Keratinocyte (primary cell): ENCODE measurements around the gene ALG5. TPM values are rescaled to one million over a fixed set of nuclear protein-coding genes. Genes with fewer than 3 reads are reported as not detected.

ENCODE experiments used
- DNase-seq: peaks from one replicate; pipeline ENCODE4 v3.0.0-alpha.2; 2011; ENCODE audit warnings: low read depth, missing footprints, low spot score
- FAIRE-seq: peaks from 2 replicates; lab custom pipeline; 2011; peaks lifted over from hg19 to GRCh38; lab: Jason Lieb, UNC
- H2AFZ ChIP-seq: 2 replicates; pipeline ENCODE4 v1.6.0; 2012; ENCODE audit warnings: low read length, control low read depth, inconsistent platforms; ENCODE audit not compliant: control insufficient read depth
- H3K27ac ChIP-seq: 2 replicates; pipeline ENCODE4 v1.5.1; 2011; ENCODE audit warnings: low read length; ENCODE audit not compliant: control insufficient read depth, insufficient read depth
- H3K27me3 ChIP-seq: 3 replicates; pipeline ENCODE4 v1.6.0; 2011; ENCODE audit warnings: low read length; ENCODE audit not compliant: control insufficient read depth, insufficient read depth; ENCODE audit errors: extremely low read depth
- H3K36me3 ChIP-seq, 2 experiments: 2 replicates in 1 of 2; 3 replicates in 1 of 2; pipeline ENCODE4 v1.5.1; 2011; ENCODE audit warnings: low read length in 2 of 2, mild to moderate bottlenecking in 1 of 2; ENCODE audit not compliant: control insufficient read depth in 2 of 2, insufficient read depth in 2 of 2; ENCODE audit errors: extremely low read depth in 1 of 2
- H3K4me1 ChIP-seq: 3 replicates; pipeline ENCODE4 v1.5.1; 2011; ENCODE audit warnings: low read length; ENCODE audit not compliant: control insufficient read depth, insufficient read depth; ENCODE audit errors: extremely low read depth
- H3K4me2 ChIP-seq: 3 replicates; pipeline ENCODE4 v1.6.0; 2011; ENCODE audit warnings: low read depth, low read length; ENCODE audit not compliant: control insufficient read depth, insufficient read depth; ENCODE audit errors: extremely low read depth
- H3K4me3 ChIP-seq, 3 experiments: fragments of 200-600 bp in 1 of 3; sonication (generic) in 1 of 3; 2 replicates in 2 of 3; 3 replicates in 1 of 3; pipeline ENCODE4 v1.5.1; 2011 to 2016; ENCODE audit warnings: low read length in 3 of 3, mild to moderate bottlenecking in 3 of 3, control low read depth in 2 of 3, inconsistent platforms in 1 of 3, low read depth in 1 of 3, mixed read lengths in 1 of 3, mixed run types in 1 of 3, moderate library complexity in 1 of 3; ENCODE audit not compliant: control insufficient read depth in 2 of 3, insufficient read depth in 2 of 3; ENCODE audit errors: extremely low read depth in 1 of 3
- H3K79me2 ChIP-seq: 2 replicates; pipeline ENCODE4 v1.6.0; 2012; ENCODE audit warnings: low read length; ENCODE audit not compliant: control insufficient read depth, insufficient read depth
- H3K9ac ChIP-seq: 3 replicates; pipeline ENCODE4 v1.6.0; 2011; ENCODE audit warnings: low read length; ENCODE audit not compliant: control insufficient read depth, insufficient read depth; ENCODE audit errors: extremely low read depth
- H3K9me1 ChIP-seq: 3 replicates; pipeline ENCODE4 v1.6.0; 2011; ENCODE audit warnings: low read length; ENCODE audit not compliant: control insufficient read depth, insufficient read depth; ENCODE audit errors: extremely low read depth
- H3K9me3 ChIP-seq: 2 replicates; pipeline ENCODE4 v1.5.1; 2012; ENCODE audit warnings: low read depth, low read length; ENCODE audit not compliant: control insufficient read depth
- H4K20me1 ChIP-seq: 3 replicates; pipeline ENCODE4 v1.6.0; 2011; ENCODE audit warnings: low read length; ENCODE audit not compliant: control insufficient read depth, insufficient read depth; ENCODE audit errors: extremely low read depth
- CTCF ChIP-seq, 3 experiments: IDR thresholded peaks in 1 of 3; conservative IDR thresholded peaks in 1 of 3; optimal IDR thresholded peaks in 1 of 3; 2 replicates in 2 of 3; 3 replicates in 1 of 3; pipeline versions ENCODE3 to v1.5.1; 2011; ENCODE audit warnings: low read length in 3 of 3, mild to moderate bottlenecking in 3 of 3, moderate library complexity in 2 of 3, control low read depth in 1 of 3, inconsistent platforms in 1 of 3; ENCODE audit not compliant: insufficient read depth in 2 of 3; ENCODE audit errors: extremely low read depth in 1 of 3
- EZH2 ChIP-seq: IDR thresholded peaks from one replicate; pipeline ENCODE4 v1.6.1; 2012; ENCODE audit warnings: inconsistent platforms, mild to moderate bottlenecking, low read length, moderate library complexity
- dilution Hi-C: fragments of 300-500 bp; cut with MboI; formaldehyde crosslinking; loops from one replicate; pipeline ENCODE4 v1.7.0; 2020; ENCODE audit warnings: low sequenced_read_pairs; ENCODE audit not compliant: extremely low pct_ligation_motif_present
- polyA plus RNA-seq, 5 experiments: library from polyadenylated mRNA; depleted of rRNA in 3 of 5; stranded (reverse) in 3 of 5; stranded (forward) in 1 of 5; unstranded in 1 of 5; fragments of >200 nt; gene quantifications; 1 replicate in 1 of 5; 2 replicates in 3 of 5; 3 replicates in 1 of 5; pipeline versions ENCODE4 v1.2.1 to v1.2.3, GENCODE V29; 2011 to 2012; ENCODE audit warnings: missing spikeins in 2 of 5, low read depth in 1 of 5, low replicate concordance in 1 of 5

ALG5 gene
- polyA plus RNA-seq, 1 donor (not counting 4 experiments of a cell fraction or from before 2014, with no cell fraction given), result 63.9 TPM

- DNase-seq, result no peak
- Histone ChIP-seq H3K4me3 (no peak overlapping the region), H4K20me1 (no peaks in the 10 kb centered on the region), H3K9me1 (no peaks in the 10 kb centered on the region), H3K27me3 (no peaks in the 10 kb centered on the region), H3K27ac (no peak overlapping the region), H3K4me2 (no peak overlapping the region), H3K79me2 (no peaks in the 10 kb centered on the region), H3K4me1 (no peaks in the 10 kb centered on the region), H2AFZ (no peak overlapping the region), H3K9me3 (no peaks in the 10 kb centered on the region), H3K9ac (no peak overlapping the region), H3K36me3 (peaks cover 6 to 7% of the 10 kb centered on the region in 2 experiments)
- no peak for FAIRE-seq
- TF ChIP-seq CTCF (optimal IDR thresholded peaks at IDR 0.05 in 1 of 3, IDR thresholded peaks at IDR 0.05 in 1 of 3, conservative IDR thresholded peaks at IDR 0.05 in 1 of 3; ENCODE audit: extremely low read depth in 1 of 3, insufficient read depth in 2 of 3, low read length in 3 of 3) (no peak), EZH2 (no peak)
- dilution Hi-C loops, result no loop called here
Measured at GRCh38 chr13:36950330-36950729, 48.8 kb downstream of the ALG5 start.

GRCh38 chr13:36945078-36945477 is 54.1 kb downstream of the ALG5 start:
- Histone ChIP-seq H3K4me3 (no peak overlapping the region), H3K4me2 (no peak overlapping the region), H3K4me1 (no peaks in the 10 kb centered on the region), H4K20me1 (no peaks in the 10 kb centered on the region), H3K27me3 (no peaks in the 10 kb centered on the region), H3K79me2 (no peaks in the 10 kb centered on the region), H3K9me3 (no peaks in the 10 kb centered on the region), H3K27ac (no peak overlapping the region), H2AFZ (no peak overlapping the region), H3K9ac (no peak overlapping the region), H3K9me1 (no peaks in the 10 kb centered on the region), H3K36me3 (peaks cover 0 to 5% of the 10 kb centered on the region in 2 experiments)
- no peak for FAIRE-seq
- no peak for DNase-seq
- TF ChIP-seq EZH2 (no peak), CTCF (optimal IDR thresholded peaks at IDR 0.05 in 1 of 3, IDR thresholded peaks at IDR 0.05 in 1 of 3, conservative IDR thresholded peaks at IDR 0.05 in 1 of 3; ENCODE audit: extremely low read depth in 1 of 3, insufficient read depth in 2 of 3, low read length in 3 of 3) (no peak)
- dilution Hi-C loops, result no loop called here
